Right kidney (tissue), 9 donors: ENCODE results near the gene LRMDA.

Experiments
- DNase-seq: peaks from one replicate; pipeline ENCODE4 v3.0.0-alpha.2; 2016
- long read RNA-seq, 8 donors: transcript quantifications; one replicate each; lab custom pipeline, GENCODE V29; 2026

The LRMDA gene
- long read RNA-seq, donor 1, transcript LRMDA-216 (3 exons, 393 nt), result major isoform, 8 of 8 reads
- long read RNA-seq, donor 1, partial matches to known transcripts, result 0 of 8 reads
- long read RNA-seq, donor 1, other reads (novel, unspliced or antisense), result 0 of 8 reads
- long read RNA-seq, donor 2, transcript LRMDA-216 (3 exons, 393 nt), result major isoform, 7 of 7 reads
- long read RNA-seq, donor 2, partial matches to known transcripts, result 0 of 7 reads
- long read RNA-seq, donor 2, other reads (novel, unspliced or antisense), result 0 of 7 reads
- long read RNA-seq, donor 3, partial matches to known transcripts, result 0 of 3 reads
- long read RNA-seq, donor 3, other reads (novel, unspliced or antisense), result 0 of 3 reads
- long read RNA-seq, donor 4, partial matches to known transcripts, result 0 of 4 reads
- long read RNA-seq, donor 4, other reads (novel, unspliced or antisense), result 0 of 4 reads
- long read RNA-seq, donor 5, transcript LRMDA-216 (3 exons, 393 nt), result major isoform, 10 of 10 reads
- long read RNA-seq, donor 5, partial matches to known transcripts, result 0 of 10 reads
- long read RNA-seq, donor 5, other reads (novel, unspliced or antisense), result 0 of 10 reads
- long read RNA-seq, donor 6, partial matches to known transcripts, result 0 of 4 reads
- long read RNA-seq, donor 6, other reads (novel, unspliced or antisense), result 0 of 4 reads
- long read RNA-seq, donor 7, transcript LRMDA-216 (3 exons, 393 nt), result major isoform, 15 of 15 reads
- long read RNA-seq, donor 7, partial matches to known transcripts, result 0 of 15 reads
- long read RNA-seq, donor 7, other reads (novel, unspliced or antisense), result 0 of 15 reads
- long read RNA-seq, donor 8, transcript LRMDA-216 (3 exons, 393 nt), result major isoform, 8 of 8 reads
- long read RNA-seq, donor 8, partial matches to known transcripts, result 0 of 8 reads
- long read RNA-seq, donor 8, other reads (novel, unspliced or antisense), result 0 of 8 reads

DNA sequence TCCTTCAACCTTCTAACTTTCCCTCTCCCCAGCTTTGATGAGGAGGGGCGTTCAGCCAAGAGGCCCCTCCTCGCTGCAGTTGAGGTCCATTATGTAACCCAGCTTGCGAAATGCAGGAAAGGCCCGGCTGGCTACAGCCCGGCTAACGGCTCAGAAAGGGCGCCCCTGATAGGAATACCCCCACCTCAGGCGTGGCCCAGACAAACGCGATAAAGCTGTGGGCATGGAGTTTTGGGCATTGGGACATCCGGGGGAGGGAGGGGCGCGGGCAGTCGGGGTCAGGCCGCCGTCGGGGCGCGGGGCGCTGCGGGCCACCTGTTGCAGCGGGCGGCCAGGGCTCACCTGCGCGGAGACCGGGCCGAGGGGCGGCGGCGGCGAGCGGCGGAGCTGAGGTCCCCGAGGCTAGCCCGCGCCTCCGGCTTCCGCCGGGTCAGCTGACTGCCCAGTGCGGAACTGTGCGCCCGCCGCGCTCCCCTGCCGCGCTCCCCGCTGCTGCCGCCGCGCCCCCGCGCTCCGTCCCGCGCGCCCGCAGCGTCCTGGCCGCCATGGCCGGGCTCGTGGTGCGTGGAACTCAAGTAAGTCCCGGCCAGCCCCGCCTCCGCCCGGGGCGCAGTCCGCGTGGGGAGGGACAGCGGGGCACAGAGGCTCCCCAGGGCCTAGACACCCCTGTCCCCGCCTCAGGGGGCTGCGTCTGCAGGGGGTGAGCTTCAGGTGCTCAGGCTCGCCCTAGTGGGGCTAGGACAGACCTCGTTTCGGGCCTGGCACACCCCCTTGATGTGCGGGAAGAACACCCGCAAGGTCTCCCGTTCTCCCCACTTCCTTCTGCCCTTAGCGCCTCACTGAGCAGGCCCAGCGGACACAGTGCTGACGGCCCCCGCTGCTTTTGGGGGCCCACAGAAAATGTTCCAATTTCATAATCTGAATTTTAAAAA is at the start of gene LRMDA:
Gene LRMDA, plus strand, starts transcription at position 445 of the 932 bp plus-strand sequence.
- DNase-seq, result peak; percentile 59

DNA sequence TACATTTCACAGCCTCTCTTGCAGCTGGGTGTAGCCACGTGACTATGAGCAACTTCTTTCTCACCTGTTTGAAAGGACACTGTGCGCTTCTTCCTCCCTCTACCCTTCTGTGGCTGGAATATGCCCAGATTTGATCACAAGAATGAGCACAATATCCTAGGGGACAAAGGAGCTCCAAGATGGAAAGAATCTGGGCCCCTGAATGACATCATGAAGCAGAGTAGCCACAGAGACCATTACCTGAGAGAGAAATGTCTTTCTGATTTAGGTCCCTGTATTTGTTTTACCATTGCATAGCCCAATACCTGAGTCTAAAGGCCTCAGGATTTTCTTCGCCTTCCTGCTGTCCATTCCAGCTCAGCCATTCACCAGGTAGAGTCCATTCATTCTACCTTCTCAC is 45.3 kb upstream of the LRMDA start:
- no peak for DNase-seq

DNA sequence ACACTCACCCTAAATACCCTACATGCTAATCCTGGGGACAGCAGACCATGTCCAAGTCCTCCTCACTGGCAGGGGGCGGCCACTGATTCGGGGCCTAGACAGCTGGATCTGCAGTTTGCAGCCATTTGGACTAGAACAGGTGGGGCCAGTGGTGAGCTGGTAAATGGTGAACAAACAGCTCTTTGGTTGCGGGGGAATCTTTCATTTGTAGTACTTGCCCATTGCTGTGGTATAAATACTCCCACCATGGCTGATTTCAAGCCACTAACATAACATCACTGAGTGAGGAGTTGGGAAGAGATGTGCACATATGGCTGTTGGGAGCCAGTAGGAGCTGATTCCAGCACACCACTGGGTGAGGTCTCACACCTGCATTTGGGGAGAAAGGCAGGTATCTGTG is 43.3 kb upstream of the LRMDA start:
- DNase-seq, result no peak

DNA sequence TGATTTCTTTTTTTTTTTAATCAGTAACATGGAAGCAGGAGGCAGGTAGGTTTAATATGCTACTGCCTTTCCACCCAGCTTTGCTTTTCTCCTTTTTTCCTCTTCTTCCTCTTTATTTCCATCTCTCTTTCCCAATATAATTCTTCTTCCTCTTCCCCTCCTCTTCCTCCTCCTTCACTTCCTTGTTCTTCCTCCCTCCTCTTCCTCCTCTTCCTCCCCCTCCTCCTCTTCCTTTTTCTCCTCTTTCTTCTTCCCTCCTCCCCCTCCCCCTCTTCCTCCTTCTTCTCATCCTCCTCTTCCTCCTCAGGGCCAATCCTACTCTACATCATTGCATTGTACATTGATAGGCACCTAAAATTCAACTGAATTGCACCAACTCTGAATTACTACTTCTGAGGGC is 41.2 kb upstream of the LRMDA start:
- DNase-seq, result no peak

DNA sequence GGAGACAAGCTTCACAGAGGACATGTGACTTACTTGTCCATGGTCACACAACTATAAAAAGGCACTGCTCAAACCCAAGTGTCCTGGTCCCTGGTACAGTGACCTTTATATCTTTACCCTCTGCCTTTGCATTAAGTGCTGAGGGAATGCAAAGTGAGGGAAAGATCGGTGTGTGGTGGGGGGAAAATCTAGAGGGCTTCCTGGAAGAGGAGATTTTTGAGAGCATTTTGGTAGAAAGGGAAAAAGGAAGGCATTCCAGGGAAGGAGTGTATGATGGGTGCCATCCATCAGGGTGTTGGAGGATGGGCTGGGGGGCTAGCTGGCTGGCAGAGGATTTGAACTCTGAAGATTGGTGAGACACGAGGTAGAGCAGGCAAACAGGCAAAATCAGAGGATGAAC is 39.2 kb upstream of the LRMDA start:
- no peak for DNase-seq

DNA sequence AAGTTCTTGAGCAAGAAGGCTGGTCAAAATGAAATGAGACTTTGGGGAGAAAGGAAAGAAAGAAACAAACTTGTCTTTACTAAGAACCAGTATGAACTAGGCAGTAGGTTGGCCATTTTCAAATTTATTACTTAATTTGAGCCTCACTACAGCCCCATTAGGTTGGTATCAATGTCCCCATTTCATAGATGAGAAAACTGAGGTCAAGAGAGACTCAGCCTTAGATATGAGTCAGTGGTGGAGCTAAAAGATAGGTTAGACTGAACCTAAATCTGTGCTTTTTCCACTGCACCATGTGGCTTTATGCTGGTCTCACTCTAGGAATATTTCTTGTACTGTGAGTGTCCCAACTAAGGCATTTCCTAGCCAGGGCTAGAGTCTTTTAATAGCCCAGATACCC is 38.7 kb upstream of the LRMDA start:
- DNase-seq, result no peak

DNA sequence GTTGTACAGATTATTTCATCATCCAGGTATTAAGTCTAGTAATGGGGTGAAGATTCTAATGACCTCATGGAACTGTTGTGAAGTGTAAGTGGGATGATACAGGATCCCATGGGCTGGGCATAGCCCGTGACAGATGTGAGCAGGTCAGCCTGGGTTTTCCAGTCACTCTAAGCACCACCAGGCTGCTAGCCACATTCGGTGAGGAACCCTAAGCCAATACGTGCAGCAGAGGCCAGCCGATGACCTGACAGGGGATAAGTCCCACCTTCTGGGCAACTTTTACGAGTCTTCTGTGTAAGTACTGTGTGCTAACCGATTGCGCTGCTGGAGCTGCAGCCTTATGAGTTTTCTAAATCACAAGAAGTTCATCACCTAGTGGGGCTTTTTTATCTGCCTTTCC is 37.2 kb upstream of the LRMDA start:
- DNase-seq, result no peak

DNA sequence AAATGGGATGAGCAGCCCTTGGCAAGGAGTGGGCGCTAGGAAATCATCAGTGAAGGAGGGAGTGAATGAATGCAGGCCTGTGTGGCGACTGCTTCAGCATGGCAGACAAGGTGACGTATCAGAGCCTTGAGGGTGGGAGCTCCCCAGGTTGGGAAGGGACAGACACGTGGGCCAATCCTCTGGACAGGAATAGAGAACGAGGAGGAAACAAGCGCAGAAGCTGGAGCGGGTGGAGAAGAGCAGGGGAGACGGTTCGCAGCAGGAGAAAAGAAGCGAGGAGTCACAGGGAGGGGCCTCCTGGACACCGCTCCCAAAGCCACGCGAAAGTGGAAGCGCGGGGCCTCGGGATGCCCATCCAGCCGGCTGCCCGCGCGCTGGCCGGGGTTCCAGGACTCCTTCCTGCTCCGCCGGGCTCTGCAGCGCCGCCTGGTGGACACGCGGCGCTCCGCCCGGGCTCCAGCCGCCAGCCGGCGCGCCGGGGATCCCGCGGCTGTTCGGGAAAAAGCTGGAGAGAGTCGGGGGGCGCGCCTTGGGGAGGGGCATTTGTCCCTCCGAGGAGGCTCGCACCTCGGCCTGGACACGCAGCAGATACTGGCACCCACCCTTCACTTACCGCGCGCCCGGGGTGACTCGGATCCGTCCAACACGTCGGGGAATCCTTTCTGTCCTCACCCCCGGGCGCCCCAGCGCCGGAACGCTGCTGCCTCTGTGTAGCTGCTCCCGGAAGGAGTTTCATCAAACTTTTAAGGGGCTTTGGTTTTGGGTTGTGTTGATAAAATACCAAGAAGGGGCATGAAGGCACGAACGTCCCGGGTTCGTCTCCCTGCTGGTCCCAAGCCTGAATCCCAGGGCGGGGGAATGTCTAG is 36.1 kb upstream of the LRMDA start:
- DNase-seq, result peak; percentile 97

DNA sequence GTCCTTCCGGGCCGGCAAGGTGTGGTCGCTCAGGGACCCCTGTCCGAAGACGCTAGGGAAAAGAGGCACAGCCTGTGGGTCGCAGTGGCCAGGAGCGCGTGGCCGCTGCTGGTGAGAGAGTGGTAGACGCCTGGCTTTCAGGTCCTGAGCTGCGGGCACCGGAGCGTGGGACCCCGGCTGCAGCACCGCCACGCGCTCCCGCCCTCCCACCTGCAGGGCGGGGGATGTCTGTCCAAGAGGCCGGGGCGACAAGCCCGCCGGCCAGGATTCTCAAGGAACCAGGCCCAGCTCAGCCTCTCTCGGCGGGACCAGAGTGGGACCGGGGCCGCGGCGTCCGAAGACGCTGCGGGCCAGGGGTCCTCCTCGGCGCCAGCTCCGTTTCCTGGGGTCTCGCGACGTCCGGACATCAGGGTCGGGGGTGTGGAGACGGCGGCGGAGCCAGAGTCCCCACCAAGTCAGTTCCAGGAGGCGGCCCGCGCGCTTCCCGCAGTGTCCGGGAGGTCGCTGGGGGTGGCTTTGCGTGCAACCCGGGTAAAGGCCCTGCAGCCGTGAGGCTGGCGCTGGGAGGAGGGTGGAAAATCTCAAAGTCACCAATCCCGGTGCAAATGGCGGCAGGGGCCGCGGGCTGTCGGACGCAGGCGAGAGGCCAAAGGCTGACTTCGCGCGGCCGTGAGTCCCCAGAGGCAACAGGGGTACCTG is 35.3 kb upstream of the LRMDA start:
- DNase-seq, result peak; percentile 94

DNA sequence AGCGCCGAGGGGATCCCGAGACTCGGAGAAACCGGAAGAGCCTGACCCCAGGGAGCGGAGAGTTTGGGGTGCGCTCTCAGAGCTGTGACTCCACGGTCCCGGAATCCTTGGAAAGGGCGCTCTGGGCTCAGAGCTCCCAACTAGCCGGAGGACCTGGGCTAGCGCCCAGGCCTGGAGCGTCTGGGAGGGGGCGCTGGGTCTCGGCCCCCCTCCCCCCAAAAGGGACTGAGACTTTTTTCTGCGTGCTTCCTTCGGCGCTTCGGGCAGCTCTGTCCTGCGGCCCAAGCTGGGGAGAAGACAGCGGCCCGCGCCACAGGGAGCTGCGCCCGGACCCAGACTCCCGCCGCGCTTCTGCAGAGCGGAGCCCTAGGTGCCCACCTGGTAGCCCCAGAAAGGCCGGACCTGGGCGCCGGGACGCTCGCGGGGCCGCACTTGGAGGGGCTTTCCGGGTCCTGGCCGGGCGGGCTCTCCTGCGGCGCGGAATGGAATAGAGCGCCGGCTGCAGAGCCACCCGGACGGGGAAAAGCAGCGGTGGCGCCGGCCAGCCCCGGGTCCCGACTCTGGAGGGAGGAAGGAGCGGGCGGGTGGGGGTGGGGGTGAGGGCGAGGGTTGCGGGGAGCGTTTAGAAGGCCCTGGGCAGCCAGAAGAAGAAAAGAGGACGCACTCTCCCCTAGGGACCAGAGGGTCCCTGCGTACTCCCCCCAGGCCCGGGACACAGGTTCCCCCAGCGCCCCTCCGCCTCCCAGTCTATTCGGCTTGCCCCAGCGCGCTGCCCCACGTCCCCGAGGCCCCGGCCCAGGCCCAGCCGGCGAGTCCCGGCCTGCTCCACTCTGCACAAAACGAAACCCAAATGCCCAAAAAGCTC is 34.6 kb upstream of the LRMDA start:
- DNase-seq, result peak; percentile 96

DNA sequence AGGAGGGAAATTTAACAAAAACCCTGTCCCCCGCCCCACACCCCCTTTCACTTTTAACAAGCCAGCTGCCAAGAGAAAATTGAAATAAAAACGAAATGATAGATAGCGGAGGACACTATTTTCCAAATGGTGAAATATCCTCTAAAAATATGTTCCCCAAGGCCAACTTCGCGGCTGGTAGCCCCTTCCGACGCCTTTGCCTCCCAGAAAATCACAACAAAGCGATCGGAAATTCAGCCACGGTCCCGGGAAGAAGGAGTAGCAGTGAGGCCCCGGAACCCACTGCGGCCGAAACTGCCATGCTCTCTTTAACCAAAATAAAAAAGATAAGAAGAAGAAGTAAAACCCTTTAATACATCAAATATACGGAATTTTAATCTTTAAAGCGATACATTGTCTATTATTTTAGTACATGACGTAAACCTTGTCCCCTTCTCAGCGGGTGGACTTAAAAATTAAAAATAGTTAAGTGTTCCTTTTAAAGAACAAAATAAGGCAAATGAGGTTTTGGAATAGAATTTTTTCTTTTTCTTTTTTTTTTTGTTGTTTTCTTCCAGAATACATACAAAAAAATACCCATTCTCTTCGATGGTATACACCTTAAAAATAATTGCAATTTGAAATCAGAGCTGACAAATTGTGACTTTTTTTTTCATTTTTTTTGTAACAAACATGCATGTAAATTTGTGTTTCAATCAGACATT is 33.8 kb upstream of the LRMDA start:
- peak; percentile 69 for DNase-seq

DNA sequence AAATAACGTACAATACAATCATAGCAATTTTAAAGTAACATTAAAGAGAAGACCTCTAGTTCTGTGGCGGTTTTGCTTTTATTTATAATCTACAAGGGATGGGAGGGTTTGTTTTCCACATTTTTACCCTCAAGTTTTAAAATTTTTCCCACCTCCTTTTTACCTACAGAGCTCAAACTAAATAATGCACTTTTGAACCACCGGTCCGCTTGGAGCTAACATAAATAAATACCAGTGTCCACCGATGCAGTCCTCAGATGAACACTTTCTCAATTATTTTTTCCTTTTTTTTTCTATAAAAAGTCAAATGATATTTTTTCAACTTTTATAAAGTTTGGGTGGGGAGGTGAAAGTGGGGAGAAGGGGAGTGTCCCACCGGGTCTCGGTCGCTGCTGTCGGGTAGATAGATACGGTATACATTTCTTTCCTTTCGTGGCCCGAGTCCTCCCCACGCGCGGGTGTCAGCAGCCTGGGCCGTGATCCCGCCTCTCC is 33.2 kb upstream of the LRMDA start:
- DNase-seq, result no peak

DNA sequence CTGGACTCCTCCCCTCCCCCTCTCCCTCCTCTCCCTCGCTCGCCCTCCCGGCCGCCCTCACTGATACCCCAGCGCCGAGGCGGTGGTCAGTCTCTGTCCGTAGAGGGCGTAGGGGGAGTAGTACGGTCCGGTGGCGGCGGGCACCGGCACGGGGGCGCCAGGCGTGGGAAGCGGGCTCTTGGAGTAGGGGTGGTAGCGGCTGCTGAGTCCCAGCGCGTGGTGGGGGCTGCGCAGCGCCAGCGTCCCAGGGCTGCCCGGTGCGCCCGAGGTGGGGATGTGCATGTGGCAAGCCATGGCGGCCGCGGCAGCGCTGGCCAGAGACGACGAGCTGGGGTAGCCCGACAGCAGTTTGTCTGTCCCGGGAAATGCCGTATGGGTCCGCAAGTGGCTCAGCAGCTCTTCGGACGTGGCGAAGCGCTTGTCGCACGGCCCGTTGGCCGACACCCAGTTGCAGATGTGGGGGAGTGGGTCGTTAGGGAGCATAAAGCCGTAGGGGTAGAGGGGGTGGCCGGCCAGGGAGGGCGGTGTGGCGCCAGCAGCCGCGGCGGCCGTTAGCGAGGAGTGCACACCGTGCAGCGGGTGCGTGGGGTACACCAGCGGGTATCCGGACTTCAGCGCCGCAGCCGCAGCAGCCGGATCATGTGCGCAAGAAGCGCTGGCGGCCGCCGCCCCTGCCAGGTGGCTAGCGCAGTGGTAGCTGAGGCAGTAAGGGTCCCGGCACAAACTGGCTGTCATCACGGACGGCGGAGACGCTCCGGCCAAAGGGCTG is 32.5 kb upstream of the LRMDA start:
- peak; percentile 85 for DNase-seq

DNA sequence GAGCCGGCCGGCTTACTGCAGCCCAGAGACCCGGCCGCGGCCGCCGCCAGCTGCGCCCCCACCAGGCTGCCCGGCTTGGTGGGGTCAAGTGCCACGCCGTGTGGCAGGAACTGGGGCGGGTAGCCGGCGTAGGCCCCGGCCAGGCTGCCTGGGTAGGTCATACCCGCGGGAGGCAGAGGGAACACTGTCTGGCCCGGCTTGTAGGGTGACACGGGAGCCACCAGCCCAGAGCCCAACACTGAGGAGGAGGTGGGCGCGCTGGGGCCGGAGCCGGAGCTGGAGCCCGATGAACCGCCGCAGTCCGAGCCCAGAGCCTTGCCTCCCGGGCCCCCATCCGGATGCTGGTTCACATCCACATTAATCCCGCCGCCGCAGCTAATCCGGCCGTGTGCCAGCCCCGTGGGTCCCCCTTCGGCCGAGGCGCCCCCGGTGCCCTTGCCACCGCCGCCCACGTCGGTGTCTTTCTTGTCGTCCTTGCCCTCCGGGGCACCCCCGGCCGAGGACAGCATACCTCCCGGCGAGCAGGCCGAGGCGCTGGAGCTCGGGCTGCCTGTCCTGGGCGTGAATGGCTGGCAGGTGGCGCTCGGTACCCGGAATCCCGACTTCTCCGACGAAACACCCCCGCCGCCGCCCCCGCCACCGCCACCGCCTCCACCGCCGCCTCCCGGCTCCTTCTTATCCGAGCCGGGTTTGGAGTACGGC is 31.8 kb upstream of the LRMDA start:
- no peak for DNase-seq

DNA sequence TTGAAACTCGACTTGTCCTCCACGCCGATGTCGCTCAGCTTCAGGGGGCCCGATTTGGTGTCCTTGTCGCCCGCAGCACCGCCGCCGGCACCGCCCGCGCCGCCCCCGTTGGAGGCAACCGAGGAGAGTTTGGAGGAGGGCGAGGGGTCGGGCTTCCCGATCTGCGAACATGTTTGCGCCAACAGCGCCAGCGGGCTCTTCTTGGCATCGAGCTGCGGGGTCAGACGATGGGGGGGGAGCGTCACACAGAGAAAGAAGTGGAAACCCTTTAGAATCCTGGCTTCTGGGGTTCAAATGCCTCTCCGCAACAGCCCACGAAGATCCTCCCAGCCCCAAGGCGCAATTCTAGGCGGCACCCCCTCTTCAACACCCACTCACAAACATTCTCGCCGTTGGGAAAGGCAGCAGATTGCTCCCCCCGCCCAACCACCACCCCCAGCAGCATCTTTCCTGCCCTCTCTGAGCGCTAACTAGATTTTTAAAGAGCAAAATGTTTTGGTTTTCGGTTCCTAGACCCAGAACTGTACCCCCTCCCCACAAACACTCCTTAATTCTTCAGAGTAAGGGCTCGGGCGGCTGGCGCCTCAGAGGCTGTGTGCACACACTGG is 31.2 kb upstream of the LRMDA start:
- DNase-seq, result peak; percentile 81

DNA sequence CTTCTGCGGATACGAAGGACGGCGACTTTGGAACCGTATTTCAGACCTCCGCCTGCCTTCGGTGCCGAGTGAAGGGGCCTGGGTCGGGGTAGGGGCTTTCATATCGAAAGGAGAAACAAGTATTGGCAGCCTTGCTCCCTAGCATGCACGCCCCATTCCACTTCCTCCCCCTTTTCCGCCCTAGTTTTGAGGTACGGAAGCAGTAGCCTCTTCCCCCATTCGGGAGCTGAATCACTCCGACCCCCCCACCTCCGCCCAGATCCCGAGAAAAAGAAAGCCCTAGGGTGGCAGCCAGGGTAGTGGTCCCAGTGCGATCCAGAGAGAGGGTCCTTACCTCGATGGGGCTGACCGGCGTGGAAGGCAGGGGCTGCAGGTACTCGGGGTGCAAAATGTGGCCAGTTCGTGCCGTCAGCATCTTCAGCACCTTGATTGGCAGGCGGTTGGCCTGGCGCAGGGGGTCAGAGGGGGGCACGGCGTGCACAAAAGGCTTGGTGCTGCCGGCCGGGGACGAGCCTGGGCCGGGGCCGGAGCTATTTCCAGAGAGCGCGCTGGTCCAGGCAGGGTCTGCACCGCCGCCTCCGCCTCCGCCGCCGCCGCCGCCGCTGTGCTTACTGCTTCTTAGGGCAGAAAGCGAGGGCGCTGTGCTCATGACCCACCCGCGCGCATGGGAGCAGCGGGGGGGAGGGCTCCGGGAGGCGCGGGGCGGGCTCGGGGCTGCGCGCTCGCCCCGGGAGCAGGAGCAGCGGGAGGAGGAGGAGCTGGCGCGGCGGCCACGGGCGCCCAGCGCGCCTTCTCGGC is 30.5 kb upstream of the LRMDA start:
- peak; percentile 67 for DNase-seq
